Measurements from ENCODE around the gene ADH1B. TPM values are rescaled to one million over a fixed set of nuclear protein-coding genes. Genes with fewer than 3 reads are reported as not detected.

Gene ADH1B
- total and polyA plus RNA-seq, 9 of the 15 experiments (the other 6 are each of a cell fraction or from before 2014, with no cell fraction given): 0.71 TPM; not detected in 8

DNA sequence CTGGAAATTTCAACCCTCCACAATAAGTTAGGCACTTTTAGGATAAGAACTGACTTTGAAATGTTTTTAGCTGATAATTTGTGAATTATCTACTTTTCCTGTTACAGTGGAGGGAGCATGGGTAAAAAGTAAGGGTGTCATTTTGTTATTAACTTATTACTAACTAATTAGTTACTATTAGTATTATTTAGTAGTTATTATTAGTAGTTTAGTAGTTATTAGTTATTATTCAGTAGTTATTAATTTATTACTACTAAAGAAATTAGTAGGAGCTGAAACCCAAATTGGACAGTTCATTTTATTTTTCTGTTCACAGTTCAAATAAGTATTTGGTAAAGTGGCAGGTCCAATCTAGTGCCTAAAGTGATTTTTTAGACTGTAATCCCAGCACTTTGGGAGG lies 35.8 kb downstream of the ADH1B start:
- Histone ChIP-seq H3K9ac (ENCODE audit: insufficient read depth in 1 of 2, low read depth in 2 of 2, low read length in 2 of 2) (no peak overlapping the region), H3K36me3 (ENCODE audit: control insufficient read depth, insufficient read depth, low read length) (no peaks in the 10 kb centered on the region), H2AFZ (ENCODE audit: low read depth, low read length) (no peak overlapping the region), H3K79me2 (ENCODE audit: control insufficient read depth, insufficient read depth, low read length) (no peaks in the 10 kb centered on the region), H3K9me1 (ENCODE audit: control insufficient read depth, insufficient read depth, low read length) (no peaks in the 10 kb centered on the region), H3K27ac (ENCODE audit: extremely low read depth, low read depth, low read length) (no peak overlapping the region), H3K27me3 (ENCODE audit: control insufficient read depth in 2 of 2, insufficient read depth in 2 of 2, low read length in 2 of 2) (no peaks in the 10 kb centered on the region), H3K4me1 (replicated peaks in 1 of 2; ENCODE audit: control insufficient read depth in 2 of 2, insufficient read depth in 2 of 2, low read length in 2 of 2) (no peaks in the 10 kb centered on the region), H3K4me2 (ENCODE audit: insufficient read depth, low read length) (no peak overlapping the region), H3K9me3 (replicated peaks; ENCODE audit: control insufficient read depth, insufficient read depth, low read depth, low read length) (no peaks in the 10 kb centered on the region), H4K20me1 (replicated peaks; ENCODE audit: control insufficient read depth, insufficient read depth, low read length) (no peaks in the 10 kb centered on the region), H3K4me3 (no peak overlapping the region)
- ChIA-PET CTCF (ENCODE audit: low intra/inter-chr PET ratio) (no interaction called here), POLR2A (no interaction called here)
- no TSS peak for BruUV-seq (replicated peaks)
- TF ChIP-seq DACH1 (IDR thresholded peaks at IDR 0.05; ENCODE audit: partially characterized antibody) (peak; percentile 93), POLR2H (tag; IDR thresholded peaks at IDR 0.05; ENCODE audit: low read depth) (no peak), CBX1 (IDR thresholded peaks at IDR 0.05; ENCODE audit: low read depth) (no peak), ELF1 (tag; IDR thresholded peaks at IDR 0.05) (no peak), NUFIP1 (IDR thresholded peaks at IDR 0.05; ENCODE audit: partially characterized antibody) (no peak)
- TF ChIP-seq, protein P1, sequence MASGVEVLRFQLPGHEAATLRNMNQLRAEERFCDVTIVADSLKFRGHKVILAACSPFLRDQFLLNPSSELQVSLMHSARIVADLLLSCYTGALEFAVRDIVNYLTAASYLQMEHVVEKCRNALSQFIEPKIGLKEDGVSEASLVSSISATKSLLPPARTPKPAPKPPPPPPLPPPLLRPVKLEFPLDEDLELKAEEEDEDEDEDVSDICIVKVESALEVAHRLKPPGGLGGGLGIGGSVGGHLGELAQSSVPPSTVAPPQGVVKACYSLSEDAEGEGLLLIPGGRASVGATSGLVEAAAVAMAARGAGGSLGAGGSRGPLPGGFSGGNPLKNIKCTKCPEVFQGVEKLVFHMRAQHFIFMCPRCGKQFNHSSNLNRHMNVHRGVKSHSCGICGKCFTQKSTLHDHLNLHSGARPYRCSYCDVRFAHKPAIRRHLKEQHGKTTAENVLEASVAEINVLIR (CRISPR knock-in tag; IDR thresholded peaks at IDR 0.05): no peak
- TF ChIP-seq, protein P2, sequence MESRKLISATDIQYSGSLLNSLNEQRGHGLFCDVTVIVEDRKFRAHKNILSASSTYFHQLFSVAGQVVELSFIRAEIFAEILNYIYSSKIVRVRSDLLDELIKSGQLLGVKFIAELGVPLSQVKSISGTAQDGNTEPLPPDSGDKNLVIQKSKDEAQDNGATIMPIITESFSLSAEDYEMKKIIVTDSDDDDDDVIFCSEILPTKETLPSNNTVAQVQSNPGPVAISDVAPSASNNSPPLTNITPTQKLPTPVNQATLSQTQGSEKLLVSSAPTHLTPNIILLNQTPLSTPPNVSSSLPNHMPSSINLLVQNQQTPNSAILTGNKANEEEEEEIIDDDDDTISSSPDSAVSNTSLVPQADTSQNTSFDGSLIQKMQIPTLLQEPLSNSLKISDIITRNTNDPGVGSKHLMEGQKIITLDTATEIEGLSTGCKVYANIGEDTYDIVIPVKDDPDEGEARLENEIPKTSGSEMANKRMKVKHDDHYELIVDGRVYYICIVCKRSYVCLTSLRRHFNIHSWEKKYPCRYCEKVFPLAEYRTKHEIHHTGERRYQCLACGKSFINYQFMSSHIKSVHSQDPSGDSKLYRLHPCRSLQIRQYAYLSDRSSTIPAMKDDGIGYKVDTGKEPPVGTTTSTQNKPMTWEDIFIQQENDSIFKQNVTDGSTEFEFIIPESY (CRISPR knock-in tag; IDR thresholded peaks at IDR 0.05): no peak
- TF ChIP-seq, protein P3, sequence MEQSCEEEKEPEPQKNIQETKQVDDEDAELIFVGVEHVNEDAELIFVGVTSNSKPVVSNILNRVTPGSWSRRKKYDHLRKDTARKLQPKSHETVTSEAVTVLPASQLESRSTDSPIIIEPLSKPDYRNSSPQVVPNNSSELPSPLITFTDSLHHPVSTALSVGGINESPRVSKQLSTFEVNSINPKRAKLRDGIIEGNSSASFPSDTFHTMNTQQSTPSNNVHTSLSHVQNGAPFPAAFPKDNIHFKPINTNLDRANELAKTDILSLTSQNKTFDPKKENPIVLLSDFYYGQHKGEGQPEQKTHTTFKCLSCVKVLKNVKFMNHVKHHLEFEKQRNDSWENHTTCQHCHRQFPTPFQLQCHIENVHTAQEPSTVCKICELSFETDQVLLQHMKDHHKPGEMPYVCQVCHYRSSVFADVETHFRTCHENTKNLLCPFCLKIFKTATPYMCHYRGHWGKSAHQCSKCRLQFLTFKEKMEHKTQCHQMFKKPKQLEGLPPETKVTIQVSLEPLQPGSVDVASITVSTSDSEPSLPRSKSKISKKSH (CRISPR knock-in tag; IDR thresholded peaks at IDR 0.05): no peak
- no peak for ATAC-seq
- intact Hi-C loops (cut with micrococcal nuclease) (no loop called here), in situ Hi-C loops (cut with MboI) (no loop called here)
- no peak for DNase-seq (ENCODE audit: extremely low read depth in 1 of 4, low spot score in 3 of 4)
- FAIRE-seq: no peak

Measured in K562 (cell line).